ENCODE data around the gene POLN.

Gene POLN

GRCh38 chr4:2265113-2266110 is 23.5 kb upstream of the POLN start:
- TF ChIP-seq, protein P1, sequence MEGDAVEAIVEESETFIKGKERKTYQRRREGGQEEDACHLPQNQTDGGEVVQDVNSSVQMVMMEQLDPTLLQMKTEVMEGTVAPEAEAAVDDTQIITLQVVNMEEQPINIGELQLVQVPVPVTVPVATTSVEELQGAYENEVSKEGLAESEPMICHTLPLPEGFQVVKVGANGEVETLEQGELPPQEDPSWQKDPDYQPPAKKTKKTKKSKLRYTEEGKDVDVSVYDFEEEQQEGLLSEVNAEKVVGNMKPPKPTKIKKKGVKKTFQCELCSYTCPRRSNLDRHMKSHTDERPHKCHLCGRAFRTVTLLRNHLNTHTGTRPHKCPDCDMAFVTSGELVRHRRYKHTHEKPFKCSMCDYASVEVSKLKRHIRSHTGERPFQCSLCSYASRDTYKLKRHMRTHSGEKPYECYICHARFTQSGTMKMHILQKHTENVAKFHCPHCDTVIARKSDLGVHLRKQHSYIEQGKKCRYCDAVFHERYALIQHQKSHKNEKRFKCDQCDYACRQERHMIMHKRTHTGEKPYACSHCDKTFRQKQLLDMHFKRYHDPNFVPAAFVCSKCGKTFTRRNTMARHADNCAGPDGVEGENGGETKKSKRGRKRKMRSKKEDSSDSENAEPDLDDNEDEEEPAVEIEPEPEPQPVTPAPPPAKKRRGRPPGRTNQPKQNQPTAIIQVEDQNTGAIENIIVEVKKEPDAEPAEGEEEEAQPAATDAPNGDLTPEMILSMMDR (IDR thresholded peaks at IDR 0.05; ENCODE audit: insufficient read depth, low read length, missing control alignments): no peak
- DNase-seq (ENCODE audit: low read depth, low spot score): no peak
- ChIA-PET CTCF (interaction anchor here (2.1 kb wide), 1 partner anchor 148 kb away, joined by 8 read pairs; no protein-coding TSS in a partner anchor), POLR2A (no interaction called here)
- H3K4me3 ChIP-seq (ENCODE audit: low read depth, low read length): no peak overlapping the region

DNA sequence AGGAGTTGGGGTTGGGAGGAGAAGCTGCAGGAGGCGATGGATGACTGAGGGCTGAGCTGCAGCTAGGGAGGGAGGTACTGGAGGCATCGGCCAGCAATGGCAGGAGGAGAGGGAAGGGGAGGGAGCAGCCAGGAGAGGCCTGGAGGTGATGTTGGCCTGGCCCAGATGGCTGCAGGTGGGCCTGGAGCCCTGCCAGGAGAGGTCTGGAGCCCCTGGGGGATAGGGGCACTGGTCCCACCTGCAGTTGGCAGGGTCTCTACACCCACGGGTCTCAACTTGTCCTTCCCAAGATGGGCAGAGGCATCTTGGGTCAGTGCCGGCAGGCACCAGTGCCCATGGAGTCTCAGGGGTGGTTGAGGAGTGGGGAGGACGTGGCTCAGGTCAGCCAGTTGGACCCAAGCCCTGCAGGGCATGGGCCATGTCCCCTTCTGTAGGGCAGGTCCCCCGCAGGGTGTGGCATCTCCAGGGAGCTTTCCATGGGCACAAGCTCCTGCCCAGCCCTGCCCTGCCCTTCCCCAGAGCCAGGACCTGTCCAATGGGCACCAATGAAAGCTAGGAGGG is 22.6 kb upstream of the POLN start:
- ChIA-PET CTCF (interaction anchor here (2.1 kb wide), 1 partner anchor 149 kb away, joined by 8 read pairs; no protein-coding TSS in a partner anchor), POLR2A (no interaction called here)
- no peak for DNase-seq (ENCODE audit: low read depth, low spot score)
- TF ChIP-seq, protein P1 (IDR thresholded peaks at IDR 0.05; ENCODE audit: insufficient read depth, low read length, missing control alignments): no peak
- no peak overlapping the region for H3K4me3 ChIP-seq (ENCODE audit: low read depth, low read length)

DNA sequence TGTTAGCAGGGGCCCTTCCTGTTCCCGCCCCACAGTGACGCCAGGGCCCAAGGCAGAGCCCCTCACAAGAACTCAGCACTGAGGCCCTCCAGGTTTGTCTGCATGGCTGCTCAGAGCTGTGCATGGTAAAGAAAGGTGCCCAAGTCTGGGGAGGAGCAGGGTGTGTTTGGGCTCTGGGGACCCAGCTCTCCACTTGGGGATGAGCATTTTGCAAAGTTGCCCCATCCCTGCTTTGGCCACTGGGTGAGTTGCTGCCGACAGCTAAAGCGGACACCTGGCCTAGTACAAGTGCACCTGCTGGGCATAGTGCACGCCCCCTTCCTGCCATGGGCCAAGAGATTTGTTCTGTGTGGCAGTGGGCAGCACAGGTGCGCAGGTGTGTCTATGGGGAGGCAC is 22.0 kb upstream of the POLN start:
- ChIA-PET CTCF (interaction anchor here (2.1 kb wide), 1 partner anchor 149 kb away, joined by 8 read pairs; no protein-coding TSS in a partner anchor), POLR2A (no interaction called here)
- TF ChIP-seq, protein P1 (IDR thresholded peaks at IDR 0.05; ENCODE audit: insufficient read depth, low read length, missing control alignments): no peak
- DNase-seq (ENCODE audit: low read depth, low spot score): no peak
- no peak overlapping the region for H3K4me3 ChIP-seq (ENCODE audit: low read depth, low read length)

GRCh38 chr4:2262944-2263250 is 21.0 kb upstream of the POLN start:
- POLR2A ChIA-PET: interaction anchor here (0.7 to 0.8 kb wide), 2 partner anchors 174 to 206 kb away, joined by 3 to 4 read pairs; partner anchors contain the start of gene RNF4
- CTCF ChIA-PET: interaction anchor here (1.5 kb wide), 1 partner anchor 150 kb away, joined by 9 read pairs; no protein-coding TSS in a partner anchor

DNA sequence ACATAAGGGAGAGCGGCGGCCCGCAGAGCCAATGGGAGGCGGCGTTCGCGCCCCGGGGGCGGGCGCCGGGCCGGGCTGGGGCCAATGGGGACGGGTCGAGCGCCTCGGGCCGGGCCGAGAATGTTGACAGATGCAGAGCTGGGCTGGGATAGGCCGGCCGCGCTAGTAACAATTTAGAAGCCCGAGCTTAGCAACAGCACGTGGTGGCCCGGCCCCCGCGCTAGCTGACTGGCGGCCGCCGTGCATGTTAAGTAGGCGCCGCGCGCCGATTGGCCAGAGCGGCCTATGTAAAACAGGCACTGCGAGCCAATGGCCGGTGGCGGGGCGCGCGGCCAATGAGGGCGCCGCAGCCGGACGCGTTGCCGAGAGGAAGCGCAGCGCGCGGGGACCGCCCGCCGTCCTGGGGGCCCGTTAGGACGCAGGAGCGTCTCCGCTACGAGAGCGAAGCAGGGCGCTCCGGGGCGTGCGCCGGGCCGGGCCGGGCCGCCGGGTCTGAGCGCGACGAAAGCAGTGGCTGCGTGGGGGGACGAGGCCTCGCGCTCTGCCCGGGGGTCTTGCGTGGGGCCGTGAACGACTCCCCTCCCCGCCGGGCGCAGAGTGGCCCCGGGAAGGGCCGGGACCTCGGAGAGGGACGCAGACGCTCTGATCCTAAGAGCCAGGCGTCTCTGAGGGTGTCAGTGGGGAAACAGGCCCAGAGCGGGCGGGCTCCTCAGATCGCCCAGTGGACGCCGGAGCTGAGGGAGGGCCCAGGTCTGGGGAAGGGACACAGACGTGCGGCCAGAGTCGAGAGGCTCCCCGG is 20.4 kb upstream of the POLN start:
- CTCF ChIA-PET: interaction anchor here (0.9 to 1.5 kb wide), 2 partner anchors 151 to 178 kb away, joined by 3 to 9 read pairs; no protein-coding TSS in a partner anchor
- H3K4me3 ChIP-seq (ENCODE audit: low read depth, low read length): peak overlapping the region; percentile 64
- TF ChIP-seq, protein P1 (IDR thresholded peaks at IDR 0.05; ENCODE audit: insufficient read depth, low read length, missing control alignments): no peak
- POLR2A ChIA-PET: interaction anchor here (0.7 to 1.3 kb wide), 12 partner anchors 9 to 207 kb away, joined by 3 to 12 read pairs (median 4); partner anchors contain the start of genes HAUS3, POLN and RNF4
- DNase-seq (ENCODE audit: low read depth, low spot score): peak; percentile 96

More at GRCh38 chr4:2262944-2263250, 21.0 kb upstream of the POLN start:
- TF ChIP-seq, protein P1 (IDR thresholded peaks at IDR 0.05; ENCODE audit: insufficient read depth, low read length, missing control alignments): no peak
- peak overlapping the region; percentile 64 for H3K4me3 ChIP-seq (ENCODE audit: low read depth, low read length)
- DNase-seq (ENCODE audit: low read depth, low spot score): no peak

Data from AG04449 (cell line).